VCaP (cell line): ENCODE data around the gene ST7.
A peak's percentile ranks its signal among the peaks of the same experiment; 100 is the strongest.
"Not testable (repeated sequence)": the region's sequence is repeated elsewhere in the genome, so short reads cannot be mapped to it uniquely, and the experiment has no call there.

Source experiments
- H3K27ac ChIP-seq: fragments of 450-650 bp; 2 replicates; pipeline ENCODE4 v1.5.1; 2017
- TF ChIP-seq, protein P1 (sequence below): fragments of 450-650 bp; conservative IDR thresholded peaks from 2 replicates; pipeline ENCODE4 v1.5.1; 2017; ENCODE audit warnings: mild to moderate bottlenecking, moderate library complexity

Gene ST7

GRCh38 chr7:116922545-116922944 lies 30.8 kb upstream of the ST7 start:
- H3K27ac ChIP-seq = peak overlapping the region; percentile 62
- TF ChIP-seq, protein P1, sequence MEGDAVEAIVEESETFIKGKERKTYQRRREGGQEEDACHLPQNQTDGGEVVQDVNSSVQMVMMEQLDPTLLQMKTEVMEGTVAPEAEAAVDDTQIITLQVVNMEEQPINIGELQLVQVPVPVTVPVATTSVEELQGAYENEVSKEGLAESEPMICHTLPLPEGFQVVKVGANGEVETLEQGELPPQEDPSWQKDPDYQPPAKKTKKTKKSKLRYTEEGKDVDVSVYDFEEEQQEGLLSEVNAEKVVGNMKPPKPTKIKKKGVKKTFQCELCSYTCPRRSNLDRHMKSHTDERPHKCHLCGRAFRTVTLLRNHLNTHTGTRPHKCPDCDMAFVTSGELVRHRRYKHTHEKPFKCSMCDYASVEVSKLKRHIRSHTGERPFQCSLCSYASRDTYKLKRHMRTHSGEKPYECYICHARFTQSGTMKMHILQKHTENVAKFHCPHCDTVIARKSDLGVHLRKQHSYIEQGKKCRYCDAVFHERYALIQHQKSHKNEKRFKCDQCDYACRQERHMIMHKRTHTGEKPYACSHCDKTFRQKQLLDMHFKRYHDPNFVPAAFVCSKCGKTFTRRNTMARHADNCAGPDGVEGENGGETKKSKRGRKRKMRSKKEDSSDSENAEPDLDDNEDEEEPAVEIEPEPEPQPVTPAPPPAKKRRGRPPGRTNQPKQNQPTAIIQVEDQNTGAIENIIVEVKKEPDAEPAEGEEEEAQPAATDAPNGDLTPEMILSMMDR = no peak

DNA sequence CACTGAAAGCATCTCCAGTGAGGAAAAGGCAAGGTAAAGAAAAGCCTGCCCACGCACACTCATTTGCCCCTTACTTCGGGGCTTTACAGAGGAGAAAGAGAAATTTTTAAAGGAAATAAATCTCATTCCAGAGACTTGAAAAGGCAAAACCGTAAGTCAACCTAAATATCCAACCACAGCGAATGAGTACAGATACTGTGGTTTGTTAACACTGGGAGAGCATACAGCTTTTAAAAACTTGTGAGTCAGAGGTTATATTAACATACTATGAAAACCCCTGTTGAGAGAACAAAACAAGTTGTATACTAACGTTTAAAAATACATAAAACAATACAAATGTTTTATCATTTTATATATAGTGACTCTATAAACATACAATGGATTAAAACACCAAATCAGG lies 28.6 kb upstream of the ST7 start:
- H3K27ac ChIP-seq = no peak overlapping the region
- TF ChIP-seq, protein P1 = no peak

DNA sequence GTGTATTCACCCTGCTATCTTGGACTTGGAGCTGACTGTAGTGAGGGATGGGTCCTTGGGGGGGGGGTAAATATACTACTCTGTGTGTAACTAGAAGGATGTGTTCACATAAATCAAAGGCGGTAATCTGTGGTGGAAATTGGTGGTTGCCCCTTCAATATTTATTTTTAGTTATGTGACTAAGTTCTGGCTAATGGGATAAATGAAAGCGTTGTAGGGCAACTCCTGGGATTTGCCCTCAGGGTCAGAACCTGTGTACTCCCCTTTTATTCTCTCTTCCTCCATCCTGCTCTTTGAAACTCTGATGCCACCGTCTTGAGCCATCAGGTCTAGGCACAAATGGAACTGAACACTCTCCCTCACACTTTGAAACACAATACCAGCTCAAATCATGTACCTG lies 24.3 kb upstream of the ST7 start:
- TF ChIP-seq, protein P1 = no peak
- no peak overlapping the region for H3K27ac ChIP-seq

GRCh38 chr7:116929914-116930913 lies 23.1 kb upstream of the ST7 start:
- 0 out of 2 replicates have a peak overlapping the region, but pooled peaks have one; percentile 18 for H3K27ac ChIP-seq
- TF ChIP-seq, protein P1 = peak; percentile 96

DNA sequence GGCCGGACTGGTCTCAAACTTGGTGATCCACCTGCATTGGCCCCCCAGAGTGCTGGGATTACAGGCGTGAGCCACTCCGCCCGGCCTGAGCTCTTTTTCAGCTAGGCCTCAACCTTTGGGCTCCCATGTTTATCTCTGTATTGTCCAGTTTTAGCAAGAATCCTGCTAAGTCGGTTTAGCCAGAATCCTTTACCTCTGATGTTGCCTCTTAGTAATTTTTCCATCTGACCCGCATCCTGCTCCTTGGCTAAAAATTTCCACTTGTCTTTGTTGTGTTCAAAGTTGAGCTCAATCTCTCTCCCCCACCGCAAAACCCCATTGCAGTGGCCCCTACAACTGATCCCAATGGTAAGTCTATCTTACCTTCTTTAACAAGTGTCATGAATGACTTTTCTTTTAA lies 20.7 kb upstream of the ST7 start:
- TF ChIP-seq, protein P1 = no peak
- H3K27ac ChIP-seq = no peak overlapping the region

- no peak overlapping the region for H3K27ac ChIP-seq
- TF ChIP-seq, protein P1 = no peak
Measured at GRCh38 chr7:116933465-116933864, 19.8 kb upstream of the ST7 start.

GRCh38 chr7:116934580-116934979 lies 18.7 kb upstream of the ST7 start:
- TF ChIP-seq, protein P1 = no peak
- no peak overlapping the region for H3K27ac ChIP-seq

- H3K27ac ChIP-seq = not testable (repeated sequence)
Measured at GRCh38 chr7:116936844-116937243, 16.5 kb upstream of the ST7 start.
